ENCODE data around the gene IHH.

The IHH gene

GRCh38 chr2:219037783-219038499 lies 22.8 kb downstream of the IHH start:
- DNase-seq: no peak

GRCh38 chr2:219035942-219036341 lies 24.8 kb downstream of the IHH start:
- no peak for DNase-seq

GRCh38 chr2:219034823-219035222 lies 25.9 kb downstream of the IHH start:
- no peak for DNase-seq

GRCh38 chr2:219032051-219032745 lies 28.5 kb downstream of the IHH start:
- DNase-seq: no peak

GRCh38 chr2:219031005-219031738 lies 29.5 kb downstream of the IHH start:
- DNase-seq: no peak

GRCh38 chr2:219030177-219030940 lies 30.4 kb downstream of the IHH start:
- no peak for DNase-seq

- DNase-seq: peak in 1 of 2 experiments; percentile 41
These were observed 30.9 kb downstream of the IHH start for GRCh38 chr2:219029829-219030165.

- DNase-seq: no peak
These were observed 31.5 kb downstream of the IHH start for GRCh38 chr2:219028996-219029828.

GRCh38 chr2:219028141-219028540 lies 32.6 kb downstream of the IHH start:
- DNase-seq: no peak

- DNase-seq: no peak
These were observed 33.1 kb downstream of the IHH start for GRCh38 chr2:219027511-219028055.

GRCh38 chr2:219026946-219027345 lies 33.8 kb downstream of the IHH start:
- DNase-seq: no peak

- DNase-seq: no peak
These were observed 34.8 kb downstream of the IHH start for GRCh38 chr2:219025637-219026585.

GRCh38 chr2:219024059-219024458 lies 36.7 kb downstream of the IHH start:
- DNase-seq: no peak

- DNase-seq: no peak
These were observed 37.6 kb downstream of the IHH start for GRCh38 chr2:219023045-219023605.

GRCh38 chr2:219022616-219023015 lies 38.1 kb downstream of the IHH start:
- no peak for DNase-seq

- no peak for DNase-seq
These were observed 38.7 kb downstream of the IHH start for GRCh38 chr2:219022041-219022440.

GRCh38 chr2:219021591-219021990 lies 39.1 kb downstream of the IHH start:
- no peak for DNase-seq

- DNase-seq: no peak
These were observed 39.9 kb downstream of the IHH start for GRCh38 chr2:219020604-219021365.

GRCh38 chr2:219019436-219019835 lies 41.3 kb downstream of the IHH start:
- no peak for DNase-seq

- DNase-seq: no peak
These were observed 42.0 kb downstream of the IHH start for GRCh38 chr2:219018726-219019125.

Measured in cerebellar nuclear complex (tissue), 1 donor.